Measurements from ENCODE around the gene PLA2G2D. TPM values are rescaled to one million over a fixed set of nuclear protein-coding genes. Genes with fewer than 3 reads are reported as not detected.

Gene PLA2G2D
- total RNA-seq, 1 donor: not detected

DNA sequence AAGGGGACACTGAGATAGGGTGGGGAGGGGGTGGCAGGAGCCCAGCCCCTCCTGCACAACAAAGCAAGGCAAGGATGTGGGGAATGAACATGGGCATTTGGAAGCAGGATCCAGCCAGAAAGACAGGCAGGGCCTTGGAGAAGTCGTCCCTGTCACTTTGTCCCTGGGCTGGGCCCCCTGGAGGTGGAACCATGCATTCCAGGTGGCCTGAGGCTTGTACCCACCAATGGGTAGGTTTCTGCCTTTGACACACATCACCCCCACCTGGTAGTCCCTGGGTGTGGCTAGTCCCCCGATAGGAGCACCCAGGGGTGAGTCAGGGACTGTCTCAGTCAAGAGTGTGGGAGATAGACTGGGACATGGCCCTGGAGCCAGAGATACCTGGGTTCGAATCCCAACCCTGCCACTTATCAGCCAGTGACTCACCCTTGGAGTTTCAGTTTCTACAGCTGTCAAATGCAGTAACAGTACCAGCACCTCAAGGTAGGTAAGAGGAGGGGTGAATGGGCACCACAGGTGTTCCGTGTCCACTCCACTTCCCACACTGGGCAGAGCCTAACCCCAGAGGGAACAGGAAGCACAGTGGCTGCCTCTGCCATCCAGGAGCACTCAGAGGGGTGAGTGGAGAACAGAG, 10.0 kb downstream of the PLA2G2D start:
- H3K36me3 ChIP-seq (ENCODE audit: insufficient read depth, low read length): no peaks in the 10 kb centered on the region
- H3K27ac ChIP-seq (ENCODE audit: low read depth, low read length): no peak overlapping the region
- H3K9me3 ChIP-seq (ENCODE audit: low read depth, low read length): no peaks in the 10 kb centered on the region
- no peak overlapping the region for H2AFZ ChIP-seq (ENCODE audit: low read length)
- H3K4me3 ChIP-seq (ENCODE audit: insufficient read depth, low read length): no peak overlapping the region
- no peak for DNase-seq (ENCODE audit: insufficient read length, low spot score, missing footprints)
- peaks cover 2% of the 10 kb centered on the region for H3K4me1 ChIP-seq (ENCODE audit: insufficient read depth, low read length)
- peaks cover 3% of the 10 kb centered on the region for H3K27me3 ChIP-seq (ENCODE audit: insufficient read depth, low read length)
- no peak for TF ChIP-seq CTCF (IDR thresholded peaks at IDR 0.05; ENCODE audit: extremely low read depth, low read depth, low read length)
- no peaks in the 10 kb centered on the region for H3K79me2 ChIP-seq (ENCODE audit: insufficient read depth, low read length)
- no peak overlapping the region for H3K4me2 ChIP-seq (ENCODE audit: insufficient read depth, low read length)
- H4K20me1 ChIP-seq (ENCODE audit: insufficient read depth, low read length): no peaks in the 10 kb centered on the region

DNA sequence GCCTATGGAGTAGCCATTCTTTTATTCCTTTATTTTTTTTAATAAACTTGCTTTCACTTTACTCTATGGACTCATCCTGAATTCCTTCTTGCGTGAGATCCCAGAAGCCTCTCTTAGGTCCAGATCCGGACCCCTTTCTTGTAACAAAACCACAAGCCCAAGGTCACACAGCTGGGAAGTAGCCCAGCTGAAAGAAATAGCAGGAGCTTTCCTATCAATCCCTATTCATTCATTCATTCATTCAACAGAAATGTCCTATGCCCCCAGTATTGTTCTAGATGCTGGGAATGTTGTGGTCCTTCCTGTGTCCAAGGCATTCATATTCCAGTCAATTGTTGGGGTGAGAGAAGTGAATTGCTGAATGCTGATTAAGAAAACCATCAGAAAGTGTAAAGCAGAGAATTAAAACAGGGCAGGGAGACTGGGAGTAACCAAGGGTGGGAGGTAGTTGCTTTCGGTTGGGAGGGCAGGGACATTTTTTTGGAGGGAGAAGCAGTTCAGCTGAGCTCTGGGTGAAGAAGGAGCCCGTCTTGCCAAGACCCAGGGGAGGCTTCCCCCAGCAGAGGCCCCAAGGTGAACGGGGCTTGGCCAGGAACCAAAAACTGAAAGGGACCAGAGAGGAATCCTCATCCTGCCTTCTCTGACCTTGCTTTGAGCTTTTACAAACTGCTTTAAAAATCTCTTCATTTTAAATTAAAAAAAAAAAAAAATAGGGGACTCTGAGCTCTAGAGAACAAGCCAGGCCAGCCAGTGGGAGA, 10.8 kb downstream of the PLA2G2D start:
- H3K9me3 ChIP-seq (ENCODE audit: low read depth, low read length): no peaks in the 10 kb centered on the region
- no peaks in the 10 kb centered on the region for H3K36me3 ChIP-seq (ENCODE audit: insufficient read depth, low read length)
- H4K20me1 ChIP-seq (ENCODE audit: insufficient read depth, low read length): no peaks in the 10 kb centered on the region
- H3K4me1 ChIP-seq (ENCODE audit: insufficient read depth, low read length): peaks cover 2% of the 10 kb centered on the region
- peaks cover 3% of the 10 kb centered on the region for H3K27me3 ChIP-seq (ENCODE audit: insufficient read depth, low read length)
- H3K4me3 ChIP-seq (ENCODE audit: insufficient read depth, low read length): no peak overlapping the region
- no peaks in the 10 kb centered on the region for H3K79me2 ChIP-seq (ENCODE audit: insufficient read depth, low read length)
- no peak overlapping the region for H2AFZ ChIP-seq (ENCODE audit: low read length)
- TF ChIP-seq CTCF (IDR thresholded peaks at IDR 0.05; ENCODE audit: extremely low read depth, low read depth, low read length): no peak
- no peak overlapping the region for H3K4me2 ChIP-seq (ENCODE audit: insufficient read depth, low read length)
- no peak overlapping the region for H3K27ac ChIP-seq (ENCODE audit: low read depth, low read length)
- no peak for DNase-seq (ENCODE audit: insufficient read length, low spot score, missing footprints)

- peaks cover 3% of the 10 kb centered on the region for H3K27me3 ChIP-seq (ENCODE audit: insufficient read depth, low read length)
- no peak for DNase-seq (ENCODE audit: insufficient read length, low spot score, missing footprints)
Measured at GRCh38 chr1:20107796-20108195, 11.5 kb downstream of the PLA2G2D start.

More at GRCh38 chr1:20107796-20108195, 11.5 kb downstream of the PLA2G2D start:
- Histone ChIP-seq H3K79me2 (ENCODE audit: insufficient read depth, low read length) (no peaks in the 10 kb centered on the region), H3K4me3 (ENCODE audit: insufficient read depth, low read length) (no peak overlapping the region), H3K4me2 (ENCODE audit: insufficient read depth, low read length) (no peak overlapping the region), H3K36me3 (ENCODE audit: insufficient read depth, low read length) (no peaks in the 10 kb centered on the region), H3K4me1 (ENCODE audit: insufficient read depth, low read length) (peaks cover 7% of the 10 kb centered on the region), H3K27ac (ENCODE audit: low read depth, low read length) (no peak overlapping the region), H3K9me3 (ENCODE audit: low read depth, low read length) (no peaks in the 10 kb centered on the region), H2AFZ (ENCODE audit: low read length) (no peak overlapping the region), H4K20me1 (ENCODE audit: insufficient read depth, low read length) (no peaks in the 10 kb centered on the region)
- no peak for TF ChIP-seq CTCF (IDR thresholded peaks at IDR 0.05; ENCODE audit: extremely low read depth, low read depth, low read length)

Data from osteoblast (primary cell).